GM12865 (cell line): ENCODE data around the gene FXYD6.

Experiments used
- DNase-seq: peaks from one replicate; pipeline ENCODE4 v3.0.0; 2010; ENCODE audit warnings: low read depth
- H3K4me3 ChIP-seq: 2 replicates; pipeline ENCODE4 v1.5.1; 2011; ENCODE audit warnings: mild to moderate bottlenecking, low read depth, low read length, control low read depth
- CTCF ChIP-seq: IDR thresholded peaks from 2 replicates; pipeline ENCODE4 v1.5.1; 2011; ENCODE audit warnings: low read length, control low read depth, low read depth, inconsistent platforms; ENCODE audit not compliant: insufficient read depth; ENCODE audit errors: missing control alignments

The FXYD6 gene

GRCh38 chr11:117873828-117874125, 2.7 kb downstream of the FXYD6 start:
- TF ChIP-seq CTCF: no peak
- no peak for DNase-seq
- no peak overlapping the region for H3K4me3 ChIP-seq

GRCh38 chr11:117872975-117873827, 3.3 kb downstream of the FXYD6 start:
- TF ChIP-seq CTCF: no peak
- no peak for DNase-seq
- no peak overlapping the region for H3K4me3 ChIP-seq

GRCh38 chr11:117872420-117872961, 4.0 kb downstream of the FXYD6 start:
- H3K4me3 ChIP-seq: no peak overlapping the region
- no peak for TF ChIP-seq CTCF
- DNase-seq: no peak

GRCh38 chr11:117871784-117872183, 4.7 kb downstream of the FXYD6 start:
- H3K4me3 ChIP-seq: no peak overlapping the region
- DNase-seq: no peak
- no peak for TF ChIP-seq CTCF

GRCh38 chr11:117871160-117871559, 5.3 kb downstream of the FXYD6 start:
- DNase-seq: no peak
- no peak overlapping the region for H3K4me3 ChIP-seq
- no peak for TF ChIP-seq CTCF

- DNase-seq: no peak
- no peak overlapping the region for H3K4me3 ChIP-seq
- TF ChIP-seq CTCF: no peak
These were observed 6.1 kb downstream of the FXYD6 start for GRCh38 chr11:117870103-117870952.

- no peak overlapping the region for H3K4me3 ChIP-seq
- TF ChIP-seq CTCF: no peak
- DNase-seq: no peak
These were observed 6.9 kb downstream of the FXYD6 start for GRCh38 chr11:117869604-117870003.
